K562 (cell line): ENCODE measurements around the gene NMNAT2. TPM values are rescaled to one million over a fixed set of nuclear protein-coding genes. Genes with fewer than 3 reads are reported as not detected.

Experiments used
- ATAC-seq: fragments of 200-7000 bp; cut with Tn5 transposase; 3 replicates; pipeline ENCODE4 v1.9.1; 2020; ENCODE audit warnings: moderate library complexity
- BruUV-seq: library from RNA; stranded (reverse); fragments of 400-500 nt; replicated peaks from 2 replicates; lab custom pipeline; 2021; lab: Mats Ljungman, UMichigan
- CTCF ChIA-PET: fragments of 300-600 bp; formaldehyde crosslinking; extraction: SDS; loops from one replicate; lab custom pipeline; 2021; ENCODE audit warnings: low intra/inter-chr PET ratio; lab: Yijun Ruan, JAX
- POLR2A ChIA-PET: fragments of 300-600, 350-650 bp; sonication (Branson Sonifier 250); formaldehyde crosslinking; extraction: SDS; loops from one replicate; lab custom pipeline; 2021; ENCODE audit warnings: antibody characterized with exemption, inconsistent platforms; lab: Yijun Ruan, JAX
- DNase-seq, 4 experiments: peaks; one replicate each; pipeline versions ENCODE4 v3.0.0 to v3.0.0-alpha.2; 2011 to 2018; ENCODE audit warnings: low spot score in 3 of 4, mixed read lengths in 3 of 4; ENCODE audit errors: extremely low read depth in 1 of 4
- FAIRE-seq: peaks from 2 replicates; lab custom pipeline; 2011; peaks lifted over from hg19 to GRCh38; lab: Jason Lieb, UNC
- H2AFZ ChIP-seq: 2 replicates; pipeline ENCODE4 v1.6.0; 2011; ENCODE audit warnings: low read depth, low read length, control low read depth, inconsistent platforms
- H3K27ac ChIP-seq: fragments of 200-600 bp; 3 replicates; pipeline ENCODE4 v1.8.0; 2011; ENCODE audit warnings: low read depth, mild to moderate bottlenecking, control low read depth, inconsistent platforms, low read length, moderate library complexity, mixed read lengths; ENCODE audit errors: extremely low read depth
- H3K27me3 ChIP-seq, 2 experiments: fragments of 300-600 bp in 1 of 2; 2 replicates in 1 of 2; 3 replicates in 1 of 2; pipeline versions ENCODE4 v1.6.0 to v1.8.0; 2011; ENCODE audit warnings: inconsistent platforms in 2 of 2, low read length in 2 of 2, mild to moderate bottlenecking in 1 of 2, mixed read lengths in 1 of 2, moderate library complexity in 1 of 2; ENCODE audit not compliant: control insufficient read depth in 2 of 2, insufficient read depth in 2 of 2
- H3K36me3 ChIP-seq: fragments of 300-600 bp; 3 replicates; pipeline ENCODE4 v1.8.0; 2011; ENCODE audit warnings: mild to moderate bottlenecking, low read length, inconsistent platforms; ENCODE audit not compliant: control insufficient read depth, insufficient read depth
- H3K4me1 ChIP-seq, 2 experiments: fragments of 200-600 bp in 1 of 2; replicated peaks in 1 of 2; 2 replicates in 1 of 2; 3 replicates in 1 of 2; pipeline versions ENCODE4 v1.5.1 to v1.8.0; 2011; ENCODE audit warnings: inconsistent platforms in 2 of 2, low read length in 2 of 2, mild to moderate bottlenecking in 1 of 2, mixed read lengths in 1 of 2, moderate library complexity in 1 of 2; ENCODE audit not compliant: control insufficient read depth in 2 of 2, insufficient read depth in 2 of 2
- H3K4me2 ChIP-seq: 2 replicates; pipeline ENCODE4 v1.6.1; 2011; ENCODE audit warnings: low read length, control low read depth, inconsistent platforms, mixed read lengths; ENCODE audit not compliant: insufficient read depth
- H3K4me3 ChIP-seq: fragments of 200-600 bp; sonication (generic), shearing (Covaris generic); 2 replicates; pipeline ENCODE4 v1.5.1; 2016; ENCODE audit warnings: control low read depth, inconsistent platforms
- H3K79me2 ChIP-seq: fragments of 200-600 bp; 3 replicates; pipeline ENCODE4 v1.8.0; 2011; ENCODE audit warnings: low read length, inconsistent platforms; ENCODE audit not compliant: control insufficient read depth, insufficient read depth
- H3K9ac ChIP-seq, 2 experiments: 2 replicates each; pipeline versions ENCODE4 v1.6.0 to v1.6.1; 2011; ENCODE audit warnings: low read depth in 2 of 2, low read length in 2 of 2, control low read depth in 1 of 2, inconsistent platforms in 1 of 2, mild to moderate bottlenecking in 1 of 2, mixed read lengths in 1 of 2; ENCODE audit not compliant: insufficient read depth in 1 of 2
- H3K9me1 ChIP-seq: one replicate; pipeline ENCODE4 v1.6.0; 2011; ENCODE audit warnings: inconsistent platforms, mild to moderate bottlenecking, low read length, moderate library complexity; ENCODE audit not compliant: control insufficient read depth, insufficient read depth
- H3K9me3 ChIP-seq: replicated peaks from 2 replicates; pipeline ENCODE4 v1.5.1; 2011; ENCODE audit warnings: low read depth, low read length, inconsistent platforms; ENCODE audit not compliant: control insufficient read depth, insufficient read depth
- H4K20me1 ChIP-seq: replicated peaks from 2 replicates; pipeline ENCODE4 v1.6.1; 2011; ENCODE audit warnings: low read length, inconsistent platforms, mixed read lengths; ENCODE audit not compliant: control insufficient read depth, insufficient read depth
- KLF16 ChIP-seq: IDR thresholded peaks from 2 replicates; pipeline ENCODE4 v1.6.1; 2016; ENCODE audit warnings: antibody characterized with exemption
- RBM14 ChIP-seq: fragments of 200-400 bp; formaldehyde crosslinking; IDR thresholded peaks from 2 replicates; pipeline ENCODE4 v1.6.1; 2018; ENCODE audit warnings: low read depth, mild to moderate bottlenecking, low read length, moderate library complexity, borderline replicate concordance; ENCODE audit not compliant: insufficient read depth
- SIX5 ChIP-seq, 2 experiments: IDR thresholded peaks; 2 replicates each; pipeline ENCODE4 v1.6.1; 2011; ENCODE audit warnings: low read length in 2 of 2, borderline replicate concordance in 1 of 2, low read depth in 1 of 2, mild to moderate bottlenecking in 1 of 2, moderate library complexity in 1 of 2; ENCODE audit not compliant: insufficient read depth in 1 of 2
- SOX6 ChIP-seq: fragments of 450-650 bp; IDR thresholded peaks from 2 replicates; pipeline ENCODE4 v1.6.1; 2014; ENCODE audit warnings: mild to moderate bottlenecking
- ZNF311 ChIP-seq: fragments of 250-450 bp; sonication (Bioruptor Pico); IDR thresholded peaks from 2 replicates; pipeline ENCODE4 v1.4.0; 2020; ENCODE audit warnings: mild to moderate bottlenecking, moderate library complexity
- ZNF586 ChIP-seq: fragments of 450-650 bp; formaldehyde crosslinking; conservative IDR thresholded peaks from 2 replicates; pipeline ENCODE4 v1.4.0; 2020; ENCODE audit warnings: mild to moderate bottlenecking, moderate library complexity
- ZNF644 ChIP-seq: fragments of 200-800 bp; sonication (Bioruptor generic); IDR thresholded peaks from 2 replicates; pipeline ENCODE4 v1.6.1; 2016; ENCODE audit warnings: low read depth, missing genetic modification characterization, missing compliant biosample characterization
- WGBS: fragments of 100-300 bp; shearing (Covaris generic); methylation state at CpG from one replicate; pipeline ENCODE4 v1.1.6; 2016; ENCODE audit warnings: low coverage, mixed read lengths; ENCODE audit not compliant: insufficient coverage; ENCODE audit errors: missing lambda C conversion rate; 5-methylcytosine and 5-hydroxymethylcytosine counted together
- in situ Hi-C: fragments of 300-500 bp; cut with MboI; formaldehyde crosslinking; loops from 4 replicates; pipeline ENCODE4 v1.15.0; 2018; ENCODE audit warnings: inconsistent platforms, mixed read lengths
- intact Hi-C: fragments of 100-400 bp; cut with micrococcal nuclease; formaldehyde crosslinking; loops from 2 replicates; pipeline ENCODE4 v1.14.2; 2022
- polyA plus RNA-seq, 8 experiments: library from polyadenylated mRNA; depleted of rRNA in 4 of 8; stranded (reverse) in 5 of 8; unstranded in 3 of 8; fragments of >200 nt; fragmentation: Nextera tagmentation in 2 of 8; fragmentation: Illumina TruSeq in 1 of 8; extraction: Ambion mirVana in 2 of 8; extraction: Trizol in 1 of 8; gene quantifications; 2 replicates each; pipeline versions ENCODE4 v1.2.1 to v1.2.3, GENCODE V29; 2011 to 2014; ENCODE audit warnings: inconsistent platforms in 1 of 8, missing spikeins in 1 of 8
- total RNA-seq, 7 experiments: library from RNA; depleted of rRNA in 6 of 7; stranded (reverse); fragments of >200 nt in 6 of 7; fragmentation: Illumina TruSeq in 2 of 7; extraction: Trizol in 2 of 7; gene quantifications; 2 replicates each; pipeline versions ENCODE4 v1.2.1 to v1.2.3, GENCODE V29; 2011 to 2021; ENCODE audit warnings: low replicate concordance in 1 of 7
- TF ChIP-seq, protein P1 (sequence below): fragments of 450-650 bp; formaldehyde crosslinking; IDR thresholded peaks from 2 replicates; pipeline ENCODE4 v1.4.0; 2020; ENCODE audit warnings: mild to moderate bottlenecking, moderate library complexity
- TF ChIP-seq, protein P2 (sequence below): sonication (generic); formaldehyde crosslinking; IDR thresholded peaks from 2 replicates; pipeline ENCODE4 v1.8.0; 2022; ENCODE audit warnings: mild to moderate bottlenecking, missing genetic modification reagents
- TF ChIP-seq, protein P3 (sequence below): fragments of 150-350 bp; IDR thresholded peaks from 2 replicates; pipeline ENCODE4 v1.6.1; 2014; ENCODE audit warnings: low read depth, mild to moderate bottlenecking, low read length, borderline replicate concordance

NMNAT2 gene
- total and polyA plus RNA-seq, 9 of the 15 experiments (the other 6 are each of a cell fraction or from before 2014, with no cell fraction given) = not detected

DNA sequence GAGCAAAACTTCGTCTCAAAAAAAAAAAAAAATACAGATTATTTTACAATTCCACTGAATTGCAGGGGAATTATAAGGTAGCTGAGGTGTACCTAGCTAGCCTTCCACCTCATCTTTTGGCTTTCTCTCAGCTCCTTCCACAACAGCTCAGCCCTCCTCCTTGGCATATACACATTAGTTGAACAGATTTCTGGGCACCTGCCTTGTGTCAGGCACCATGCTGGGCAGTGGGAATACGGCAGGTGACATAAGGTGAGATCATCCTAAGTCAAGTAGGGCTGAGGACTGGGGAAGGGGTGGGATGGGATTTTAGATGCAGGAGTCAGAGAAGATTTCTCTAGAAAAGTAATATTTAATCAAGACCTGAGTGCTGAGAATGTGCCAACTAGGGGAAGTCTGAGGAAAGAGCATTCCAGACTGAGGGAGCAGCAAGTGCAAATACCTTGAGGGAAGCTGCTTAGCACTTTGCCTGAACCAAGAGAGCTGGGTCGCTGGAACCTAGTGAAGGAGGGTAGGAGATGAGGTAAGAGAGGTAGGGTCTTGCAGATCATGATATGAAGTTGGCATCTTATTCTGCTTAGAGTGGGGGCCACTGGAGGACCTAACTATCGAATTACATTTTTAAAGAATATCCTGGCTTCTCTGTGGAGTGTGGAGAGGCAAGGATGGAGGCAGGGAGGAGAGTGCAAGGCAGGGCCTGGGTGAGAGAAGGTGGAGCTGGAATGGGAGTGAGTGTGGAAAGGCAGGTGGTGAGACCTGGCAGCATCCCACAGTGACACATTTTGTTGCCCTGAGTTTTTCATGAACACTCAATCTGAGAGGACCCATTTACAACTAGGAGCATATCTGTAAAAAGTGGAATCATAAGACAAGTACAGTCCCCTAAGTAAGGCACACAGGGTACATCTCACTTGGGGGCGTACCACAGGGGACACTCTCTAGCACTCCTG, 203.9 kb downstream of the NMNAT2 start:
- in situ Hi-C loops = no loop called here
- TF ChIP-seq ZNF586 (no peak), KLF16 (no peak), ZNF311 (no peak), SIX5 (IDR thresholded peaks at IDR 0.05; ENCODE audit: borderline replicate concordance in 1 of 2, insufficient read depth in 1 of 2, low read depth in 1 of 2, low read length in 2 of 2) (no peak), ZNF644 (no peak), RBM14 (no peak), SOX6 (no peak)
- TF ChIP-seq, protein P1, sequence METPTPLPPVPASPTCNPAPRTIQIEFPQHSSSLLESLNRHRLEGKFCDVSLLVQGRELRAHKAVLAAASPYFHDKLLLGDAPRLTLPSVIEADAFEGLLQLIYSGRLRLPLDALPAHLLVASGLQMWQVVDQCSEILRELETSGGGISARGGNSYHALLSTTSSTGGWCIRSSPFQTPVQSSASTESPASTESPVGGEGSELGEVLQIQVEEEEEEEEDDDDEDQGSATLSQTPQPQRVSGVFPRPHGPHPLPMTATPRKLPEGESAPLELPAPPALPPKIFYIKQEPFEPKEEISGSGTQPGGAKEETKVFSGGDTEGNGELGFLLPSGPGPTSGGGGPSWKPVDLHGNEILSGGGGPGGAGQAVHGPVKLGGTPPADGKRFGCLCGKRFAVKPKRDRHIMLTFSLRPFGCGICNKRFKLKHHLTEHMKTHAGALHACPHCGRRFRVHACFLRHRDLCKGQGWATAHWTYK (CRISPR knock-in tag) = no peak
- TF ChIP-seq, protein P2, sequence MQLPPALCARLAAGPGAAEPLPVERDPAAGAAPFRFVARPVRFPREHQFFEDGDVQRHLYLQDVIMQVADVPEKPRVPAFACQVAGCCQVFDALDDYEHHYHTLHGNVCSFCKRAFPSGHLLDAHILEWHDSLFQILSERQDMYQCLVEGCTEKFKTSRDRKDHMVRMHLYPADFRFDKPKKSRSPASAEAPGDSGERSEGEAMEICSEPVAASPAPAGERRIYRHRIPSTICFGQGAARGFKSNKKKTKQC (CRISPR knock-in tag) = no peak
- TF ChIP-seq, protein P3, sequence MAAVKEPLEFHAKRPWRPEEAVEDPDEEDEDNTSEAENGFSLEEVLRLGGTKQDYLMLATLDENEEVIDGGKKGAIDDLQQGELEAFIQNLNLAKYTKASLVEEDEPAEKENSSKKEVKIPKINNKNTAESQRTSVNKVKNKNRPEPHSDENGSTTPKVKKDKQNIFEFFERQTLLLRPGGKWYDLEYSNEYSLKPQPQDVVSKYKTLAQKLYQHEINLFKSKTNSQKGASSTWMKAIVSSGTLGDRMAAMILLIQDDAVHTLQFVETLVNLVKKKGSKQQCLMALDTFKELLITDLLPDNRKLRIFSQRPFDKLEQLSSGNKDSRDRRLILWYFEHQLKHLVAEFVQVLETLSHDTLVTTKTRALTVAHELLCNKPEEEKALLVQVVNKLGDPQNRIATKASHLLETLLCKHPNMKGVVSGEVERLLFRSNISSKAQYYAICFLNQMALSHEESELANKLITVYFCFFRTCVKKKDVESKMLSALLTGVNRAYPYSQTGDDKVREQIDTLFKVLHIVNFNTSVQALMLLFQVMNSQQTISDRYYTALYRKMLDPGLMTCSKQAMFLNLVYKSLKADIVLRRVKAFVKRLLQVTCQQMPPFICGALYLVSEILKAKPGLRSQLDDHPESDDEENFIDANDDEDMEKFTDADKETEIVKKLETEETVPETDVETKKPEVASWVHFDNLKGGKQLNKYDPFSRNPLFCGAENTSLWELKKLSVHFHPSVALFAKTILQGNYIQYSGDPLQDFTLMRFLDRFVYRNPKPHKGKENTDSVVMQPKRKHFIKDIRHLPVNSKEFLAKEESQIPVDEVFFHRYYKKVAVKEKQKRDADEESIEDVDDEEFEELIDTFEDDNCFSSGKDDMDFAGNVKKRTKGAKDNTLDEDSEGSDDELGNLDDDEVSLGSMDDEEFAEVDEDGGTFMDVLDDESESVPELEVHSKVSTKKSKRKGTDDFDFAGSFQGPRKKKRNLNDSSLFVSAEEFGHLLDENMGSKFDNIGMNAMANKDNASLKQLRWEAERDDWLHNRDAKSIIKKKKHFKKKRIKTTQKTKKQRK = no peak
- TF ChIP-seq, all 486 proteins: peak for 0
- Histone ChIP-seq H3K9me1 (no peaks in the 10 kb centered on the region), H3K4me2 (no peak overlapping the region), H3K4me1 (peaks cover 0 to 8% of the 10 kb centered on the region in 2 experiments; a peak in 2 of 5 replicates), H2AFZ (no peak overlapping the region), H3K27me3 (peaks cover 0 to 26% of the 10 kb centered on the region in 2 experiments; a peak in 3 of 5 replicates), H3K4me3 (no peak overlapping the region), H3K79me2 (no peaks in the 10 kb centered on the region), H3K9me3 (no peaks in the 10 kb centered on the region), H4K20me1 (no peaks in the 10 kb centered on the region), H3K27ac (no peak overlapping the region), H3K36me3 (no peaks in the 10 kb centered on the region), H3K9ac (no peak overlapping the region)
- intact Hi-C loops = no loop called here
- ATAC-seq = no peak
- CTCF ChIA-PET = interaction anchor here (0.7 kb wide), 1 partner anchor 1380 kb away, joined by 8 read pairs; no protein-coding TSS in a partner anchor
- DNase-seq = no peak
- BruUV-seq = no TSS peak
- POLR2A ChIA-PET = no interaction called here
- 0% methylated on average over 5 of the region's 5 CpGs for WGBS
- FAIRE-seq = no peak
